GM20000 (cell line): ENCODE data around the gene SLC22A2.

Experiments
- DNase-seq: peaks from one replicate; pipeline ENCODE4 v3.0.0; 2012; ENCODE audit warnings: low spot score
- CTCF ChIP-seq: IDR thresholded peaks from 2 replicates; pipeline ENCODE4 v1.5.1; 2012; ENCODE audit warnings: mild to moderate bottlenecking, control low read depth; ENCODE audit errors: extremely low read depth, missing control alignments

The SLC22A2 gene

GRCh38 chr6:160218810-160219209 lies 39.8 kb downstream of the SLC22A2 start:
- no peak for TF ChIP-seq CTCF
- no peak for DNase-seq

- DNase-seq: no peak
- TF ChIP-seq CTCF: no peak
These were observed 40.8 kb downstream of the SLC22A2 start for GRCh38 chr6:160217863-160218262.

GRCh38 chr6:160217073-160217472 lies 41.5 kb downstream of the SLC22A2 start:
- TF ChIP-seq CTCF: no peak
- DNase-seq: no peak

- no peak for DNase-seq
- no peak for TF ChIP-seq CTCF
These were observed 43.4 kb downstream of the SLC22A2 start for GRCh38 chr6:160215232-160215631.

- DNase-seq: no peak
- no peak for TF ChIP-seq CTCF
These were observed 51.0 kb downstream of the SLC22A2 start for GRCh38 chr6:160207618-160208017.

- TF ChIP-seq CTCF: no peak
- no peak for DNase-seq
These were observed 53.9 kb downstream of the SLC22A2 start for GRCh38 chr6:160204710-160205109.

GRCh38 chr6:160203953-160204352 lies 54.7 kb downstream of the SLC22A2 start:
- DNase-seq: no peak
- TF ChIP-seq CTCF: no peak
